Left renal pelvis (tissue), 4 donors: ENCODE data around the gene TMEM158. TPM values are rescaled to one million over a fixed set of nuclear protein-coding genes. Genes with fewer than 3 reads are reported as not detected.

Experiments used
- DNase-seq, 4 donors: peaks; one replicate each; pipeline ENCODE4 v3.0.0-alpha.2; 2013; ENCODE audit warnings: low read depth in 4 of 4, low spot score in 3 of 4
- polyA plus RNA-seq, 4 donors: library from polyadenylated mRNA; unstranded; fragments of 120-200 nt; gene quantifications; one replicate each; pipeline ENCODE4 v1.2.1, GENCODE V29; 2013; ENCODE audit not compliant: insufficient read length in 4 of 4

The TMEM158 gene
- polyA plus RNA-seq, 4 donors: 7.0 to 38.2 (median 9.3) TPM

DNA sequence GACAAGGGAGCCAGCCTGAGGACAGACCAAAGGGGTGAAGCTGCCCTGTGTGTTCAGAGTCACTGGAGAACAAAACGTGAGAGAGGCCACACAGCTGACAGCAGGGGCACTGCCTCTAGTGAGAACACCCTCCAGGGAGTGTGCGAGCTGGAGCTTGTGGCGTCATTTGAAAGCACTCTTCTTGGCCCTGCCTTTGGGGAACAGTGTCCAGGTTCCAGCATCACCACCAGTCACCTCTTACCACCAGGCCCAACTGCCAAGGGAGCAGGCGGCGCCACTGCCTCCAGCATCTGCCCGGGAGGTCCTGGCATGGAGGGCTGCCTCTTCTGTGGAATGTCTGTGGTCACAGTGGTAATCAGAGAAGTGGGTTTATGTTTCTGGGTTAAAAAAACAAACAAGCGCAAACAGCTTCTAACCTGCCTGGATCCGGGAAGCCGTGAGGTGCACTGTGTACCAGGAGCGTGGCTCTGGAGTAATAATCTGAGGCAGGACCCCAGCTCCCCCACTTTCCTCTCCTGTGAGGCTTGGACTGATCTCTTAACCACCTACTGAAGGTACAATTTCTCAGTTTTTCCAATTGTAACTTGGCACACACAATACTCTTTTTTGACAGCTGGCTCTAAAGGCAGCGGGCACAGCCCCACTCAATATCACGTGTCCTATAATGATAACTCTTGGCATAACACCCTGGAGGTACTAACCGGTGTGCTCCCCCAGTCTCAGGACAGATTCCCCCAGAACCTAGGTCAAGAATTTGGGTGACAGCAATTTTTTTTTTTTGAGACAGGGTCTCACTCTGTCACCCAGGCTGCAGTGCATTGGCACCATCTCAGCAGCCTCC, 47.7 kb downstream of the TMEM158 start:
- no peak for DNase-seq

DNA sequence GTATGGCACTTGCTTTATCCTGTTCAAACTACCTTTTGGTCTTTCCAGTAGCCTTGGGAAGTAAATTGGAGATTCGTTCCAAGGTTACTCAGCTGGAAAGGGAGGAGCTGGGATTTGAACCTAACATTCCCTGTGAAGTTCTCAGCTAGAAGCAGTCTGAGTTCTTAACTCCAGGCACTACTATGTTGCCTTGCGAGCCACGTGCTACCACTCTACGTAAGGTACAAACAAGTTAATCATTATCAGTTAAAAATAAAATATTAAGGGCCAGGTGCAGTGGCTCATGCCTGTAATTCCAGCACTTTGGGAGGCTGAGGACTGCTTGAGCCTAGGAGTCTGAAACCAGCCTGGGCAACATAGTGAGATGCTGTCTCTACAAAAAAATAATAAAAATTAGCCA, 49.2 kb downstream of the TMEM158 start:
- no peak for DNase-seq

Other genes with a start within 250 kb of the TMEM158 start
- 10 to 100 TPM; 27.0 to 76.6 (median 35.8) TPM for gene CLEC3B, start 200.0 kb downstream of the TMEM158 start, polyA plus RNA-seq
- 1 to 10 TPM in 3 of 4 donors, under 1 TPM in 1; 0.49 to 2.0 (median 1.1) TPM for gene CDCP1, start 79.9 kb downstream of the TMEM158 start, polyA plus RNA-seq
- 10 to 100 TPM; 18.1 to 30.6 (median 28.5) TPM for gene LARS2, start 162.3 kb upstream of the TMEM158 start, polyA plus RNA-seq